ENCODE results near the gene FAM89B.

DNA sequence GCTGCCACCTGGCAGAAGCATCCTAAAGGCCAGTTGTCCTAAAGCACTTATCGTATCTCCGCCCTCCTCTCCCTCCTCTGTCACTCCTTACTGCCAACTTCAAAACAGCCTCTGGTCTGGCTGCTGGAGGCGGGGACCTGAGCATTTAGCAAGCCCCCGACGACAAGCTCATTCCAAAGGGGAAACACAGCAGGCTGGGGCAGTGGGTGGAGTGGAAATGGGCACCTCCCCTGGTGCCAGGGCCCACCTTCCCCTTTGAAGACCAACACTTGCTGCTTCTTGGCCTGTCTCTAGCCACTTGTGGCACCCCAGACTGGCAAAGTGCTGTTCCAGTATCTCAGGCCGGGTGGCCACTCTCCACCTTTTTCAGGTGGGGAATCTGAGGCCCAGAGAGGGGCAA, 38.1 kb downstream of the FAM89B start:
- TF ChIP-seq, protein P1, sequence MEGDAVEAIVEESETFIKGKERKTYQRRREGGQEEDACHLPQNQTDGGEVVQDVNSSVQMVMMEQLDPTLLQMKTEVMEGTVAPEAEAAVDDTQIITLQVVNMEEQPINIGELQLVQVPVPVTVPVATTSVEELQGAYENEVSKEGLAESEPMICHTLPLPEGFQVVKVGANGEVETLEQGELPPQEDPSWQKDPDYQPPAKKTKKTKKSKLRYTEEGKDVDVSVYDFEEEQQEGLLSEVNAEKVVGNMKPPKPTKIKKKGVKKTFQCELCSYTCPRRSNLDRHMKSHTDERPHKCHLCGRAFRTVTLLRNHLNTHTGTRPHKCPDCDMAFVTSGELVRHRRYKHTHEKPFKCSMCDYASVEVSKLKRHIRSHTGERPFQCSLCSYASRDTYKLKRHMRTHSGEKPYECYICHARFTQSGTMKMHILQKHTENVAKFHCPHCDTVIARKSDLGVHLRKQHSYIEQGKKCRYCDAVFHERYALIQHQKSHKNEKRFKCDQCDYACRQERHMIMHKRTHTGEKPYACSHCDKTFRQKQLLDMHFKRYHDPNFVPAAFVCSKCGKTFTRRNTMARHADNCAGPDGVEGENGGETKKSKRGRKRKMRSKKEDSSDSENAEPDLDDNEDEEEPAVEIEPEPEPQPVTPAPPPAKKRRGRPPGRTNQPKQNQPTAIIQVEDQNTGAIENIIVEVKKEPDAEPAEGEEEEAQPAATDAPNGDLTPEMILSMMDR (IDR thresholded peaks at IDR 0.05) = no peak
- TF ChIP-seq POLR2A (IDR thresholded peaks at IDR 0.05) (no peak), EP300 (IDR thresholded peaks at IDR 0.05) (no peak)
